H1 (cell line): ENCODE data around the gene RPS3A.

Source experiments
- CREB1 ChIP-seq: IDR thresholded peaks from 2 replicates; pipeline ENCODE4 v1.6.1; 2012; ENCODE audit warnings: inconsistent platforms
- EGR1 ChIP-seq: IDR thresholded peaks from 2 replicates; pipeline ENCODE4 v1.6.1; 2011; ENCODE audit warnings: low read depth, low read length, borderline replicate concordance
- JUND ChIP-seq: IDR thresholded peaks from 2 replicates; pipeline ENCODE4 v1.6.1; 2011; ENCODE audit warnings: mild to moderate bottlenecking, improper control_type of control experiment, low read length
- POLR2A ChIP-seq, 2 experiments: IDR thresholded peaks; 1 replicate in 1 of 2; 2 replicates in 1 of 2; pipeline ENCODE4 v1.6.1; 2011; ENCODE audit warnings: low read depth in 2 of 2, low read length in 2 of 2, mild to moderate bottlenecking in 2 of 2; ENCODE audit errors: control extremely low read depth in 1 of 2
- RXRA ChIP-seq: IDR thresholded peaks from 2 replicates; pipeline ENCODE4 v1.6.1; 2011; ENCODE audit warnings: low read depth, mild to moderate bottlenecking, low read length, moderate library complexity; ENCODE audit not compliant: insufficient read depth
- SUZ12 ChIP-seq: fragments of 200-600 bp; sonication (generic); IDR thresholded peaks from 2 replicates; pipeline ENCODE4 v1.6.1; 2012; ENCODE audit warnings: mild to moderate bottlenecking, inconsistent platforms, low read length, moderate library complexity, mixed read lengths
- TF ChIP-seq, protein P1 (sequence below), 3 experiments: IDR thresholded peaks; 1 replicate in 2 of 3; 2 replicates in 1 of 3; pipeline versions ENCODE4 v1.5.1 to v1.6.1; 2011; ENCODE audit warnings: low read length in 3 of 3, mild to moderate bottlenecking in 3 of 3, inconsistent platforms in 2 of 3, low read depth in 1 of 3, moderate library complexity in 1 of 3; ENCODE audit not compliant: insufficient read depth in 1 of 3; ENCODE audit errors: control extremely low read depth in 1 of 3

- TF ChIP-seq, protein P1, sequence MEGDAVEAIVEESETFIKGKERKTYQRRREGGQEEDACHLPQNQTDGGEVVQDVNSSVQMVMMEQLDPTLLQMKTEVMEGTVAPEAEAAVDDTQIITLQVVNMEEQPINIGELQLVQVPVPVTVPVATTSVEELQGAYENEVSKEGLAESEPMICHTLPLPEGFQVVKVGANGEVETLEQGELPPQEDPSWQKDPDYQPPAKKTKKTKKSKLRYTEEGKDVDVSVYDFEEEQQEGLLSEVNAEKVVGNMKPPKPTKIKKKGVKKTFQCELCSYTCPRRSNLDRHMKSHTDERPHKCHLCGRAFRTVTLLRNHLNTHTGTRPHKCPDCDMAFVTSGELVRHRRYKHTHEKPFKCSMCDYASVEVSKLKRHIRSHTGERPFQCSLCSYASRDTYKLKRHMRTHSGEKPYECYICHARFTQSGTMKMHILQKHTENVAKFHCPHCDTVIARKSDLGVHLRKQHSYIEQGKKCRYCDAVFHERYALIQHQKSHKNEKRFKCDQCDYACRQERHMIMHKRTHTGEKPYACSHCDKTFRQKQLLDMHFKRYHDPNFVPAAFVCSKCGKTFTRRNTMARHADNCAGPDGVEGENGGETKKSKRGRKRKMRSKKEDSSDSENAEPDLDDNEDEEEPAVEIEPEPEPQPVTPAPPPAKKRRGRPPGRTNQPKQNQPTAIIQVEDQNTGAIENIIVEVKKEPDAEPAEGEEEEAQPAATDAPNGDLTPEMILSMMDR (IDR thresholded peaks at IDR 0.05; ENCODE audit: control extremely low read depth in 1 of 3, insufficient read depth in 1 of 3, low read depth in 1 of 3, low read length in 3 of 3), result no peak
- TF ChIP-seq POLR2A (IDR thresholded peaks at IDR 0.05; ENCODE audit: control extremely low read depth in 1 of 2, low read depth in 2 of 2, low read length in 2 of 2) (no peak), RXRA (no peak), EGR1 (no peak), JUND (no peak), CREB1 (no peak), SUZ12 (no peak)
These were observed 43.9 kb upstream of the RPS3A start for GRCh38 chr4:151055539-151055938.
